GM20431 (cell line): ENCODE data around the gene HES2.
"Not testable (repeated sequence)": the region's sequence is repeated elsewhere in the genome, so short reads cannot be mapped to it uniquely, and the experiment has no call there.

ENCODE experiments used
- in situ Hi-C: fragments of 300-500 bp; cut with MseI, MboI; formaldehyde crosslinking; loops from one replicate; pipeline ENCODE4 v1.15.0; 2020; ENCODE audit warnings: low sequenced_read_pairs; ENCODE audit not compliant: unreplicated experiment

HES2 gene, protein sequence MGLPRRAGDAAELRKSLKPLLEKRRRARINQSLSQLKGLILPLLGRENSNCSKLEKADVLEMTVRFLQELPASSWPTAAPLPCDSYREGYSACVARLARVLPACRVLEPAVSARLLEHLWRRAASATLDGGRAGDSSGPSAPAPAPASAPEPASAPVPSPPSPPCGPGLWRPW

DNA sequence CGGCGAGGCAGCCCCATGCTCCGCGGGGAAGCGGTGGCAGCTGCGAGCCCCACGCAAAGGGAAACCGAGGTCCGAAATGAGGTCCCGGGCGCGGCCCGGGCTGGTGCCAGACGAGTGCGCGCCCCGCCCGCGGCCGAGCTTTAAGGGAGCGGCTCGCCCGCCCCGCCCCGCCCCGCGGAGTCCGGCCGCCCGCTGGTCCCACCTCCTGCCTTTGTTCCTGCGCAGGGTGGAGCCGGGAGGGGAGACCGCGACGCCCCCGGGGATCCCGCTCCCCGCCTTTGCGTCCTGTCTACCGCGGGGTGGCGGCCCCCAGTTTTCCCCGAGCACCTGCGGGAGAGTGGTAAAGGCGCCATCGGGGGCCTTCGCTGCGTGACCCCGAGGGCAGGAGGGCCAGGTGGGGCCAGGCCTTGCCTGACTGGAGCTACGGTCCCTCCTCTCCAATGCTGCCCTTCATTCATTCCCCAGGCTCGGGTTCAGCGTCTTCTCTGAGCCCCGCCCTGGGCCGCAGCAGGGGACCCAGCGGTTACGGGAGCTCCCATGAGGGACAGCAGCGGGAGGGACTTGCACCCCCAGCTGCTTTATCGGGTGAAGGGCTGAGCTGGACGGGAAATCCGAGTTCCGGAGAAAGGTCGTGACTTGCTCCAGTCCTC lies at the start of gene HES2:
HES2 (minus strand) TSS at position 116 of the 650 bp plus-strand sequence; CDS start at position 17, 99 bp downstream.
- in situ Hi-C loops = loop anchor here (25.0 kb wide), 1 partner anchor 158 kb away; the partner anchor contains the start of gene GPR153

- in situ Hi-C loops = no loop called here
These were observed 49.2 kb upstream of the HES2 start for GRCh38 chr1:6468729-6469461.

- in situ Hi-C loops = no loop called here
These were observed 48.3 kb upstream of the HES2 start for GRCh38 chr1:6467744-6468688.

DNA sequence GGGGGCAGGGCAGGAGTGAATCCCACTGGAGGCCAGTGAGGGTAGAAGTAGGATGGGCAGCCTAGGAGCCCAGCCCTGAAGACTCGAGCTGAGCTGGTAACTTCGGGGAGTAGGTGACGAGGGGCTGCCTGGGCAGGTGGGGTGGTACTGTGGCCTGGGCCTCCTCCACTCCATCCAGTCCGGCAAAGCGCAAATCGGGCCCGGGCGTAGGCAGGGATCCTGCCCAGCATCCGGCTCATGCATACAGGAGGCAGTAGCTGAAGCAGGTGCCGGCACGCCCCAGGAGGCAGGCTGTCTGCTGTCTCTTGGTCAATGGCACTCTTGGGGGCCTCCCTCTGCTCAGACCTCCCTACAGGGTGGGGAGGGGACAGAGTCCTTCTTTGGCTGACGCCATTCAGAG lies 47.5 kb upstream of the HES2 start:
- in situ Hi-C loops = no loop called here

DNA sequence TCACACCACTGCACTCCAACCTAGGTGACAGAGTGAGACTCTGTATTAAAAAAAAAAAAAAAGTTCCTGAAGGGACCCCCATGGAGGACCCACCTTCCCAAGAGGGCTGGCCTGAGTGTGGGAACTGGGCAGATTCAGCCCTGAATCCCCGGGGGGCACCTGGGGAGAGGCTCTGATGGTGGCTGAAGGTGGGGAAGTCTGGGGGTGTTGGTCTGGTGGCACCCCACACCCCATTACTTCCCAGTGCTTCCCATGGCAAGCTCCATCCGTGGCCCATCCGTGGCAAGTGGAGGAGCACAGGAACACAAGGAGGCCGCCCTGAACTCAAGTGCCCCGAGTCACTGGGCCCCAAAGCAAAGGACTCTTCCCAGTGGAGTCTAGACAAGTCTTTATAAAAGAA lies 47.0 kb upstream of the HES2 start:
- in situ Hi-C loops = no loop called here

- in situ Hi-C loops = no loop called here
These were observed 46.3 kb upstream of the HES2 start, which contains the start of gene TNFRSF25 for GRCh38 chr1:6466023-6466422. TNFRSF25 (minus strand) TSS chr1:6466173; CDS start chr1:6466107, 66 bp downstream.

DNA sequence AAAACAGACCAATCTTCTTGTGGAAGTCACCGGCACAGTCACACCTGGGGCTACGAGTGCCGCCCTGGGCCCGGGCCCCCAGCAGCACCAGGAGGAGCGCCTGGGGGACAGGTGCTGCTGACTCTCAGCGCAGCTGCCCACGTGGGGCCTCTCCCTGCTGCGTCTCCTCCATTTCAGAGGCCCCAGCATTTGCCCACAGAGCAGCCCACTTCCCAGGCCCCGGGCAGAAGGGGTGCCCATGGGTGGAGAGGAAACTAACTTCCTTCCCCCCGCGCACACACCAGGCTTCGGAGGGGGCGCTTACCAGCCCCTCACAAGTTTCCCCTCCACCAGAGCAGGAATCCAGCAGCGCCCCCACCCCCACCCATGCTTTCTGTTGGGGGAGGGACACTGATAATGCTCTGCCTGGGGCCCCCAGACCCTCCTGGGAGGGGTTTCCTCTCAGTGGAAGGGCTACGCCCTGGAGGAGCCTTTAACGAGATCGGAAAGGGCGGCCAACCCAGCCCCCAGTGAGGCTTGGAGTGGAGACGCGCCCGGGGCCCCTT lies 45.8 kb upstream of the HES2 start:
- in situ Hi-C loops = no loop called here

DNA sequence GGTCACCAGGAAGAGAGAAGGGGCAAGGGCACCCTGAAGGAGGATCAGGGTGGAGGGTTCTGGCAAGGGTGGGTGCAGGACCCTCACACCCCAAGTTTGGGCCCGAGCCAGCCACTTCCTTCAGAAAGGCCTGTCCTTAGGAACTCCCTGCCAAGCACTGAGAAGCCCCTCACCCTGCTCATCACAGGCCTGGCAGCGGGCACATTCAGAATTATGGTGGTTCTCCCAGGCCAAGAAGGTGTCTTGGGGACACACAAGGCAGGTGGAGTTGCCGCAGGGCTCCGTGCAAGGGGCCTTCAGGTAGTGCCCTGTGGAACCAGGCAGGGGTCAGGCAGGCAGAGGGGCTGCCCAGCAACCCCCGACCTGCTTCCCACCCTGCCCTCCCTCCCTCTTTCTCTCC lies 45.2 kb upstream of the HES2 start:
- in situ Hi-C loops = no loop called here

- in situ Hi-C loops = no loop called here
These were observed 44.8 kb upstream of the HES2 start for GRCh38 chr1:6464514-6464836.

DNA sequence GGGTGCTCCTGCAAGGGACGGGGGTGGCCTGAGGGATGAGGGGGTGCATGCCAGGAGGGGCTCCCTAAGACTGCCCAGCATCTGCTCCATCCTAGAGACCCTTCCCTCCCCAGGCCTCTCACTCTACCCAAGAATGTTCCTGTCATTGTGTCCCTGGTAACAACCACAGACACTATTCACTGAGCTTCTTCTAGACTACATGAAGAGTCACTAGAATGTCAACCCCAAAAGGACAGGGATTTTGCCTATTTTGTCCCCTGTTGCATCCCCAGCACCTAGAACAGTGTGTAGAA lies 43.3 kb upstream of the HES2 start:
- in situ Hi-C loops = no loop called here

DNA sequence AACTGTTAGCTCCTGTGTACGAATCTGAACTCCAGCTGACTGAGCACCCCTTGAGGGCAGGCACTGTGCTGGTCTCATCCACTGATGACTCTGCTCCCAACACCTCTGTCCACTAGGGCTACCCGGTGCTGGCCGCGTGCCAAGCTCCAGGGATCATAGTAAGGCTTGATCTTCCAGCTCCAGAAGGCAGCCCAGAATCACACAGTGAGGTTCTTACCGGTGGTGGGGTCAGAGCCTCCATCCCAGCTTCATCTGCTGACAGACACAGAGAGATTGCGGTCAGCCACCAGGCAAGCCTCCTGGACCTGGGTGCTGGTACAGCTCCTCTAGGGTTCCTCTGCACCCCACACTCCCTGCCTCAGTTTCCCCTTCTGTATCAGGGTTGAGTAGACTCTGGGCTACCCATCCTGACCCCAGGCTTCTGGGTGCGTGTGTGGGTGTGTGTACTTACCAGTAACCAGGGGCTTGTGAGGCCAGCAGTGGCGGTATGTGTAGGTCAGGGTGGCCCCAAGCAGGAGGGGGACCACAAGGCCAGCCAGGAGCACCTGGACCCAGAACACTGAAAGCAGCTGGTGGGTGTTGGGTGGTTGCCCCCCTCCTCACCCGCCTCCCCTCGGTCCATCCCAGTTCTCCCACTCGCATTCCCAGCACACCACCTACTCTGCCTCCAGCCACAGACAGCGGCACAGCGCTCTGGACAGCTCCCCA lies 42.8 kb upstream of the HES2 start:
- in situ Hi-C loops = no loop called here

GRCh38 chr1:6461538-6462411 lies 42.1 kb upstream of the HES2 start:
- in situ Hi-C loops = no loop called here

- in situ Hi-C loops = no loop called here
These were observed 41.4 kb upstream of the HES2 start for GRCh38 chr1:6461051-6461530.

DNA sequence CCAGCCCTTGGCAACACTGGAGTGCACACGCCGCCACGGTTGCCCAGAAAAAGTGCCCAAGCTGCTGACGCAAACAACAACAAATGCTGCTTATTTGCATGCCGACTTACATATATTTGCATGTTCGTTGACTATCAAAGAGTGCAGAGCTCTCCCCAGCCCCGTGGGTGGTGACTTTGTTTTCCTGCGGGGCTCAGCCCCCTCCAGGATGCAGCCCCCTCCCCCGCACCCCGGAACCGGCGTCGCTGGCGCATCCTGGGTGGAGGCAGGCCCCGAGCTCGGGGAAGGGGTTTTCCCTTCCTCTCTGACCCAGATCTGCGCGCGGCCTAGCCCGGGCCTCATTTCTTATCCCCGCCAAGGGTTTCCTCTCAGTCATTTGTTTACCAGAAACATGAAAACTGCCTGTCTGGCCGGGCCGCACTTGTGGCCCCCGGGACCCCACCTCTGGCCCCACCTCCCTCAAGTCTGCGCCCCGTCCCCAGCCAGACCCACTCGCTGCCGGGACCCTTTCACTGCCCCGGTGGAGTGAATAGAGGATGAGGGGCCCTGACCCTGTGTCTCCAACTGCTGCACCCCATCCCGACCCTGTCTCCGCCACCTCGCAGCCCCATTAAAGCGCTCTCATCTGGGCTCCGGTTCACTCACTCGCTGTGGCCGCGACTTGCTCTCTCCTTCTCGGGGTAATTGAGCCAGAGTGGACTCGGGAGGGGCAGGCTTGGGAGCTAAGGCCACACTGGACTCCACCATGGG lies 40.8 kb upstream of the HES2 start:
- in situ Hi-C loops = no loop called here

DNA sequence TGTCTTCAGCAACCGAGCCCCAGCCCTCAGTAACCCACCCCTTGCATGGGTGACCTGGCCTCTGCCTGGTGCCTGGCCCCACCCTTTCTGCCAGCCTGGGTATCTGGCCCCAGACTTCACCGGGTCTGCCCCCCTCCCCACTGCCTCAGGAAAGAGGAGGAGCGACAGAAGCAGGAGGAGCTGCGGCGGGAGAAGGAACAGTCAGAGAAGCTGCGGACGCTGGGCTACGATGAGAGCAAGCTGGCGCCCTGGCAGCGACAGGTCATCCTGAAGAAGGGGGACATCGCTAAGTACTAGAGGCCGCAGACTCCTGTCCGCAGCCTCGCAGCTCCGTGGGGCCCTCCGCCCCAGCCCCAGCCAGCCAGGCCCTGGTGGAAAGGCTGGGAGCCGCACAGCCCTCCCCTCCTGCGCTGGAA lies 40.1 kb upstream of the HES2 start:
- in situ Hi-C loops = no loop called here

DNA sequence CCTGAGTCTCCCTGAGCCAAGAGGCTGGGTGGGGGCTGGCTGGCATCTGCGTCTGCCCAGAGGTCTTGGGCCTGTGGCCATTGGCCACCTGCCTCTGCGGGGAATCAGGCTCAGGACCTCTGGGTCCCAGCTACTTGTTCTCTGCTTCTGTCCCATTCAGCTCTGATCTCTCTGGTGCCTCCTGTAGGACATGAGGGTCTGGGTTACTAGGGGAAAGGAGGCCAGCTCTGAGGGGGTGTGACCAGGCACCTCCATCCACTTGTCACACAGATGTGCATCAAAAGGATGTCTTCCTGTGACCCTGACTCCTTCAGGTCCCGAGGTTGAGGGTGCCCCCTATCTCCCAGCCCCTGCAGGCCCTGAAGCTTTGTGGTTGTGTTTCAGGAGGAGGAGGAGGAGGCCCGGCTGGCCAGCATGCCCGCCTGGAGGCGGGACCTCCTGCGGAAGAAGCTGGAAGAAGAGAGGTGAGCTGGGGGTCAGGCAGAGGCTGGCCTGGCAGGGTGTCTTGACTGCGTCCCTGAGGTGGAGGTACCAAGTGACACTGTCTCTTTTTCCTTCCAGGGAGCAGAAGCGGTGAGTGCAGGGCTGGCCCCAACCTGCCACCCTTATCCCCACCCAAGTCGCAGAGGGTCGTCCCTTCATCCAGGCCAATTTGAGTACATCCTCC lies 37.2 kb upstream of the HES2 start:
- in situ Hi-C loops = no loop called here

DNA sequence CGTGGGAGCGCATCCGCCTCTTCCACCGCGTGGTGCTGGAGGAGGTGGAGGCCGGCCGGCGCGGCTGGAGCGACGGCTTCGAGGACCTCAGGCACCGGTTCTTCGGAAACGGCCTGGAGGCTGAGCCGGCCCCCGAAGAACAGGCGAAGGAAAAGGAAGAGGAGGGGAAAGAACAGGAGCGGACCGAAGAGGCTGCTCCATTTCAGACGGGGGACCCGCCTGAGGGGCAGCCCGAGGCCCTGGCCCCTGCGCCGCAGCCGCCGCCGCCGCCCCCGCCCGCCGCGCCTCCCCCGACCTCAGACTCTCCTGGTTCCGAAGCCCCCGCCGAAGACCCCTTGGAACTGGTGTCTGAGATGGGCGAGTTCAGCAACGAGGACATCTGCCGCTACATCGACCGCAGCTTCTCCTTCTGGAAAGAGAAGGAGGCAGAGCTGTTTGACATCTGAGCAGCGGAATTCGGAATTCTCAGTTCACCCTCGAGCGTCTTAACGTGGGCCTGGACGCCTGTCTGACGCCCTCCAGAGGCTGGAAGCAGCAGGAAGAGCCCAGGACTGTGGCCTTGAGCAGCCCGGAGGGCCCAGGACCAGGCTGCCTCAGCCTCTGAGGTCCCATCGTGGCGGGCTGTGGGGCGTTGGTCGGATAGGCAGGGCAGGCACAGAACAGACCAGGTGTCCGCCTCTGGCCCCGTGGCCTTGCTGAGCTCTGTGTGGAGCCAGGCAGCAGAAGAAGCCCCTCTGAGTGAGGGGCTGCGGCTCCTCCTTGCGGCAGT lies 36.2 kb upstream of the HES2 start:
- in situ Hi-C loops = not testable (repeated sequence)
